Adrenal gland (tissue), 5 donors: ENCODE data around the gene PSKH1.

Source experiments
- POLR2A ChIP-seq, 2 donors: fragments of 450-650 bp; IDR thresholded peaks; one replicate each; pipeline ENCODE4 v1.6.1; 2017; ENCODE audit warnings: antibody characterized with exemption in 2 of 2, mild to moderate bottlenecking in 2 of 2, moderate library complexity in 1 of 2
- TF ChIP-seq, protein P1 (sequence below), 6 experiments: fragments of 450-650 bp in 4 of 6; fragments of 200-600 bp in 2 of 6; sonication (generic) in 1 of 6; IDR thresholded peaks; 1 replicate in 5 of 6; 2 replicates in 1 of 6; pipeline versions ENCODE4 v1.5.1 to v1.8.0; 2016 to 2021; ENCODE audit warnings: antibody characterized with exemption in 6 of 6, mild to moderate bottlenecking in 2 of 6, moderate library complexity in 1 of 6
- donor health status: DM: no; HTN: no; CAD: no.

- TF ChIP-seq, protein P1, sequence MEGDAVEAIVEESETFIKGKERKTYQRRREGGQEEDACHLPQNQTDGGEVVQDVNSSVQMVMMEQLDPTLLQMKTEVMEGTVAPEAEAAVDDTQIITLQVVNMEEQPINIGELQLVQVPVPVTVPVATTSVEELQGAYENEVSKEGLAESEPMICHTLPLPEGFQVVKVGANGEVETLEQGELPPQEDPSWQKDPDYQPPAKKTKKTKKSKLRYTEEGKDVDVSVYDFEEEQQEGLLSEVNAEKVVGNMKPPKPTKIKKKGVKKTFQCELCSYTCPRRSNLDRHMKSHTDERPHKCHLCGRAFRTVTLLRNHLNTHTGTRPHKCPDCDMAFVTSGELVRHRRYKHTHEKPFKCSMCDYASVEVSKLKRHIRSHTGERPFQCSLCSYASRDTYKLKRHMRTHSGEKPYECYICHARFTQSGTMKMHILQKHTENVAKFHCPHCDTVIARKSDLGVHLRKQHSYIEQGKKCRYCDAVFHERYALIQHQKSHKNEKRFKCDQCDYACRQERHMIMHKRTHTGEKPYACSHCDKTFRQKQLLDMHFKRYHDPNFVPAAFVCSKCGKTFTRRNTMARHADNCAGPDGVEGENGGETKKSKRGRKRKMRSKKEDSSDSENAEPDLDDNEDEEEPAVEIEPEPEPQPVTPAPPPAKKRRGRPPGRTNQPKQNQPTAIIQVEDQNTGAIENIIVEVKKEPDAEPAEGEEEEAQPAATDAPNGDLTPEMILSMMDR (IDR thresholded peaks at IDR 0.05) = no peak
- no peak for TF ChIP-seq POLR2A (IDR thresholded peaks at IDR 0.05)
These were observed 54.0 kb downstream of the PSKH1 start for GRCh38 chr16:67946966-67947558.
